Mesothelial cell of epicardium (in vitro differentiated cells): ENCODE results near the gene CHRND. TPM values are rescaled to one million over a fixed set of nuclear protein-coding genes. Genes with fewer than 3 reads are reported as not detected.

Experiments used
- DNase-seq, 2 experiments: peaks; one replicate each; pipeline ENCODE4 v3.0.0; 2021; ENCODE audit warnings: low spot score in 2 of 2; ENCODE audit not compliant: unreplicated experiment in 2 of 2
- H3K27ac Mint-ChIP-seq: 2 replicates; pipeline ENCODE4 v1.8.0; 2021; ENCODE audit warnings: mixed read lengths
- H3K27me3 Mint-ChIP-seq: 2 replicates; pipeline ENCODE4 v1.8.0; 2021; ENCODE audit warnings: low read depth, mixed read lengths
- H3K36me3 Mint-ChIP-seq: 2 replicates; pipeline ENCODE4 v1.8.0; 2021; ENCODE audit warnings: mixed read lengths
- H3K4me1 Mint-ChIP-seq: 2 replicates; pipeline ENCODE4 v1.8.0; 2021; ENCODE audit warnings: mixed read lengths
- H3K4me3 Mint-ChIP-seq: 2 replicates; pipeline ENCODE4 v1.8.0; 2021; ENCODE audit warnings: mild to moderate bottlenecking, moderate library complexity, mixed read lengths
- H3K9me3 Mint-ChIP-seq: 2 replicates; pipeline ENCODE4 v1.8.0; 2021; ENCODE audit warnings: mixed read lengths
- total RNA-seq: library from RNA; stranded (reverse); gene quantifications from 3 replicates; pipeline ENCODE4 v1.2.1, GENCODE V29; 2021
- TF ChIP-seq, protein P1 (sequence below): fragments of 200-600 bp; sonication (generic); IDR thresholded peaks from one replicate; pipeline ENCODE4 v1.5.0; 2021; ENCODE audit warnings: antibody characterized with exemption; ENCODE audit not compliant: unreplicated experiment

The CHRND gene
- total RNA-seq, 1 donor from 2014 or later = not detected

DNA sequence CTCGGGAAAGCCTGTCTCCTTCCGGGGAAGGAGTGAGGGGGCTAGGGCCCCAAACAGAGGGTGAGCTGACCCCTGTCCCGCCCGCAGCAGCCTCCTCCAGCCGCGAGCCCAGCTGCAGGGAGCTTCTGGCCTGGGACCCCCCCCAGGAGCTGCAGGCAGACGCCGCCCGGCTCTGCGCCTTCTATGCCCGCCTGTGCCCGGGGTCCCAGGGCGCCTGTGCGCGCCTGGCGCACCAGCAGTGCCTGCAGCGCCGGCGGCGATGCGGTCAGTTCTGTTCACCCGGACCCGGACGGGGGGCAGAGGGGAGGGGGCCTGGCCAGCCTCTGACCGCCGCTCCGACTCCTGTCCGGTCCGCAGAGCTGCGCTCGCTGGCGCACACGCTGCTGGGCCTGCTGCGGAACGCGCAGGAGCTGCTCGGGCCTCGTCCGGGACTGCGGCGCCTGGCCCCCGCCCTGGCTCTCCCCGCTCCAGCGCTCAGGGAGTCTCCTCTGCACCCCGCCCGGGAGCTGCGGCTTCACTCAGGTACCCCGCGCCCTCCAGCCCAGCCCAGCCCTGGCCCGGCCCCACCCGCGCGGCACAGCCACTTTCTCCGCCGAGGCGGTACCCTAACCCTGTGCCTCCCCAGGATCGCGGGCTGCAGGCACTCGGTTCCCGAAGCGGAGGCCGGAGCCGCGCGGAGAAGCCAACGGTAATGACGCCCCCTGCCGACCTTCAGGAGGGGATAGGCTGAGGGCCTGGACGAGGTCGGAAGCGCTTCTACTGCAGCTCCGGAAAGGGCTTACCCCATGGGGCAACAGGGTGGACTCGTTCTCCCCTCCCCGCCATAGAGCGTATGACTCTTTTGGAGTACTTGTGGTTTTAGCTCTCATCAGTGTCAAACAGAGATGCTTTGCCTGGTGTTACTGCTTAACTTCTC, 2.0 kb upstream of the CHRND start:
- Mint-ChIP-seq H3K9me3 (no peaks in the 10 kb centered on the region), H3K4me3 (peak overlapping the region; percentile 38), H3K36me3 (no peaks in the 10 kb centered on the region), H3K27me3 (peaks cover 75% of the 10 kb centered on the region), H3K27ac (no peak overlapping the region), H3K4me1 (peaks cover 4% of the 10 kb centered on the region)
- TF ChIP-seq, protein P1, sequence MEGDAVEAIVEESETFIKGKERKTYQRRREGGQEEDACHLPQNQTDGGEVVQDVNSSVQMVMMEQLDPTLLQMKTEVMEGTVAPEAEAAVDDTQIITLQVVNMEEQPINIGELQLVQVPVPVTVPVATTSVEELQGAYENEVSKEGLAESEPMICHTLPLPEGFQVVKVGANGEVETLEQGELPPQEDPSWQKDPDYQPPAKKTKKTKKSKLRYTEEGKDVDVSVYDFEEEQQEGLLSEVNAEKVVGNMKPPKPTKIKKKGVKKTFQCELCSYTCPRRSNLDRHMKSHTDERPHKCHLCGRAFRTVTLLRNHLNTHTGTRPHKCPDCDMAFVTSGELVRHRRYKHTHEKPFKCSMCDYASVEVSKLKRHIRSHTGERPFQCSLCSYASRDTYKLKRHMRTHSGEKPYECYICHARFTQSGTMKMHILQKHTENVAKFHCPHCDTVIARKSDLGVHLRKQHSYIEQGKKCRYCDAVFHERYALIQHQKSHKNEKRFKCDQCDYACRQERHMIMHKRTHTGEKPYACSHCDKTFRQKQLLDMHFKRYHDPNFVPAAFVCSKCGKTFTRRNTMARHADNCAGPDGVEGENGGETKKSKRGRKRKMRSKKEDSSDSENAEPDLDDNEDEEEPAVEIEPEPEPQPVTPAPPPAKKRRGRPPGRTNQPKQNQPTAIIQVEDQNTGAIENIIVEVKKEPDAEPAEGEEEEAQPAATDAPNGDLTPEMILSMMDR = no peak
- no peak for DNase-seq

DNA sequence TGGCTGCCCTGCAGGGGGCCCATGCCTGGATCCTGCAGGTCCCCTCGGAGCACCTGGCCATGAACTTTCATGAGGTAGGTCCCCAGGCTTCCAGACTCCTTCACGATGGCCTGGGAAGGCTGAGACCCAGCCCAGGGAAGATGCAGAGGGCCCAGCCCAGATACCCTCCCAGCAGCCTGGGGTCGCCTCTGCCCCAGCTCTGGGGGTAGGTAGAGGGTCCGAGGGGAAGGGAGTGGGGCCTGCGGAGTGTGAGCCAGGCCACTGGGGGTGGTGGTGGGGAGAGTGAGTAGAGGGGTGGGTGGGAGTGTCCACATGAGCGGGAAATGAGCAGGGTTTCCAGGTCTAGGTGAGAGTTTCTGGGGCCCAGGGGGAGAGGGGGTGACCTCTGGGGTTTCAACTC, 1.2 kb upstream of the CHRND start:
- no peak for DNase-seq
- Mint-ChIP-seq H3K27ac (no peak overlapping the region), H3K9me3 (no peaks in the 10 kb centered on the region), H3K27me3 (peaks cover 76% of the 10 kb centered on the region), H3K36me3 (no peaks in the 10 kb centered on the region), H3K4me1 (peaks cover 4% of the 10 kb centered on the region), H3K4me3 (no peak overlapping the region)
- TF ChIP-seq, protein P1 = no peak

DNA sequence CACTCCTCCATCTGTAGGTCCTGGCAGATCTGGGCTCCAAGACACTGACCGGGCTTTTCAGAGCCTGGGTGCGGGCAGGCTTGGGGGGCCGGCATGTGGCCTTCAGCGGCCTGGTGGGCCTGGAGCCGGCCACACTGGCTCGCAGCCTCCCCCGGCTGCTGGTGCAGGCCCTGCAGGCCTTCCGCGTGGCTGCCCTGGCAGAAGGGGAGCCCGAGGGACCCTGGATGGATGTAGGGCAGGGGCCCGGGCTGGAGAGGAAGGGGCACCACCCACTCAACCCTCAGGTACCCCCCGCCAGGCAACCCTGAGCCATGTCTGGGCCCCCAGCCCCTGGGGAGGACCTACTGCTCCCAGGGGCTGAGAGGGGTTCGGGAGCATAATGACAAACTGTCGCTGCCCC, 761 bp upstream of the CHRND start:
- DNase-seq = no peak
- H3K9me3 Mint-ChIP-seq = no peaks in the 10 kb centered on the region
- TF ChIP-seq, protein P1 = no peak
- H3K4me1 Mint-ChIP-seq = peaks cover 4% of the 10 kb centered on the region
- no peak overlapping the region for H3K27ac Mint-ChIP-seq
- peaks cover 74% of the 10 kb centered on the region for H3K27me3 Mint-ChIP-seq
- H3K36me3 Mint-ChIP-seq = no peaks in the 10 kb centered on the region
- H3K4me3 Mint-ChIP-seq = no peak overlapping the region

DNA sequence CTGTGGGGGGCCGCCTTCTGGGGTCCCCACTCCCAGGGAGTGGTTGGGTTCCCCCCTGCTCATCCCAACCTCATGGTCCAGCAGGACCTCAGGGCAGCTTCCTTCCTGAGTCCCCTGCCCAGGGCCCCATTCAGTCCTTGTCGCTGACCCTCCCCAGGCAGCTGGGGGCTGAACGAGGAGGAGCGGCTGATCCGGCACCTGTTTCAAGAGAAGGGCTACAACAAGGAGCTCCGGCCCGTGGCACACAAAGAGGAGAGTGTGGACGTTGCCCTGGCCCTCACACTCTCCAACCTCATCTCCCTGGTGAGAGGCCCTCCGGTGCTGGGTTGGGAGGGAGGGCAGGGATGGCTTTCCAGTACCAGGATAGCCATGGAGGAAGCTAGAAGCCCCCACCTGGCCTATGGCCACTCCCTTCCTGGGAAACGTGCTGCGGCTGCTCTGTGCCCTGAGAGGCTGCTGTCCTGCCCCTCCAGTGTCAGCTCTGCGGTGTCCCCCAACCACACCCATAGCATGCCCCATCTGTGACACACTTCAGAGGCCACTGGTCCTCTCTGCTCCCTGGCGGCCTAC, 497 bp downstream of the CHRND start:
- TF ChIP-seq, protein P1 = no peak
- no peak for DNase-seq
- no peak overlapping the region for H3K4me3 Mint-ChIP-seq
- H3K4me1 Mint-ChIP-seq = peaks cover 3% of the 10 kb centered on the region
- H3K27ac Mint-ChIP-seq = no peak overlapping the region
- no peaks in the 10 kb centered on the region for H3K9me3 Mint-ChIP-seq
- H3K27me3 Mint-ChIP-seq = peaks cover 66% of the 10 kb centered on the region
- no peaks in the 10 kb centered on the region for H3K36me3 Mint-ChIP-seq

DNA sequence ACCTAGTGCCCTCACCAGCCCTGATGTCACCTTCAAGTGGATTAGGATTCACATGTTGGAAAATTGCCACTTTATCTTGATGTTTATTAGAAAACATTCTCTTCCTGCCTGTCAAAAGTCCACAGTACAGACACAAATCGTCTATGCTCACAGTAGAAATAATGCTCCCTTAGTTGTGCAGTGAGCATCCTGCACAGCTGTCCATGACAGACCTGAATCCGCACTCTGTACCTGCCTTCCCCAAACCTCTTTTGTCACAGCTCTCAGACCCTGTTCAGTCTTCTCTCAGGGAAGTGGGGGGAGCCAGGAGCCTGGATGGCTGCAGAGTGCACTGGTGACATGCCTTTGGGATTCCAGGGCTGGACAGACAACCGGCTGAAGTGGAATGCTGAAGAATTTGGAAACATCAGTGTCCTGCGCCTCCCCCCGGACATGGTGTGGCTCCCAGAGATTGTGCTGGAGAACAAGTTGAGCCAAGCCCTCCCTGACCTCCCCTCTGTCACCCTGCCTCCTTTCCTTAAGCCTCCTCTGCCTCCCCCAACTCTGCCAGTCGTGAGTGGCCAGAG, 2.0 kb downstream of the CHRND start:
- Mint-ChIP-seq H3K4me3 (no peak overlapping the region), H3K27me3 (peaks cover 57% of the 10 kb centered on the region), H3K4me1 (peaks cover 2% of the 10 kb centered on the region), H3K9me3 (no peaks in the 10 kb centered on the region), H3K36me3 (no peaks in the 10 kb centered on the region), H3K27ac (no peak overlapping the region)
- TF ChIP-seq, protein P1 = no peak
- DNase-seq = no peak
